ENCODE data around the gene LCN6.

DNA sequence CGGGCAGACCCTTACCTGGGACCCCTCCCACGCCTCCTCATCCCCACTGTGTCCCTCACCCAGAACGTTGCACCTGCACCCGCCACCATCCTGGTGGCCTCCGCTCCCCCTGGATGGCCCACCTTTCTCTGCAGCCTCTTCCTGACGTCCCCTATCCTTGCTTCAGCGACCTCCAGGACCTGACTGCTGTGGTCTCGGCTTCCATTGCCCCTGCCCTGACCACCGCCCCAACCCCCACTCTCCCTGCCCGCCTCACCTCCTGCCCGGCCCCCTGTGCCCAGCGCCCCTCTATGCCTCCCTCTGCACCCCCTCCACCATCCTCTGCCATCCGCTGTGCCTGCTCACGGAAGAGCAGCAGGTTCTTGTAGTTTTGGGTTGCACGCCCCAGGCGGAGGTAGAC lies 7.8 kb downstream of the LCN6 start:
- no peak for TF ChIP-seq POLR2A (IDR thresholded peaks at IDR 0.05; ENCODE audit: low read length)
- no peak for TF ChIP-seq GATA1 (IDR thresholded peaks at IDR 0.05; ENCODE audit: low read depth, low read length)

All from erythroblast (primary cell).